Measurements from ENCODE around the gene EDRF1. TPM values are rescaled to one million over a fixed set of nuclear protein-coding genes. Genes with fewer than 3 reads are reported as not detected.
A peak's percentile ranks its signal among the peaks of the same experiment; 100 is the strongest.

The EDRF1 gene
- total and polyA plus RNA-seq, 2 experiments from 2014 or later: 11.4 to 16.4 TPM

DNA sequence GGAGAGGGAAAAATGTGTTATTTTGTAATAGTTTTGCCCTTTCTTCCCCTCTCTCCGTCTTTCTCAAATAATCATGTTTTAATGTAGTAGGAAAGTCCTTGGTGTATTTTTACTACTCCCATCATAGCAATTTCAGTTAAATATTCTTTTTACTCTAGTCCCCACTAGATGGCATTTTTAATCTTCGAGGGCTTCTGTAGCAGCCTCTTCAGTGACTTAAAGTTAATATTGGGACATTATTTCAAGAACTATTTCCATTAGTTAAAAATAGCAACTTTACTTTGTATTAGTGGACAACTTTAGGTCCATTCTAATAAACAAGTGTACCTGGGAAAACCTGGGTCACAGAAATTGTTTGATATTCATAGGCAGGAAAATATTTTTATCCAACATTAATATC lies 23.0 kb downstream of the EDRF1 start:
- Histone ChIP-seq H4K20me1 (ENCODE audit: insufficient read depth) (no peaks in the 10 kb centered on the region), H3K4me3 (no peak overlapping the region), H3K9me2 (ENCODE audit: insufficient read depth) (no peaks in the 10 kb centered on the region), H3K9ac (no peak overlapping the region), H3K27ac (no peak overlapping the region), H3K4me1 (ENCODE audit: insufficient read depth) (no peaks in the 10 kb centered on the region), H2AFZ (no peak overlapping the region), H3K27me3 (replicated peaks; ENCODE audit: insufficient read depth) (no peaks in the 10 kb centered on the region), H3K79me2 (ENCODE audit: insufficient read depth) (no peaks in the 10 kb centered on the region), H3F3A (ENCODE audit: insufficient read depth) (no peaks in the 10 kb centered on the region), H3K9me3 (ENCODE audit: low read depth) (no peaks in the 10 kb centered on the region), H3K4me2 (ENCODE audit: unreplicated experiment) (no peak overlapping the region), H3K36me3 (ENCODE audit: low read depth) (peaks cover 82% of the 10 kb centered on the region)
- in situ Hi-C loops (cut with MboI): no loop called here
- peak; percentile 39 for DNase-seq
- TF ChIP-seq EZH2 (IDR thresholded peaks at IDR 0.05; ENCODE audit: insufficient read depth, poor library complexity, severe bottlenecking): no peak
- TF ChIP-seq EZH2phosphoT487 (IDR thresholded peaks at IDR 0.05; ENCODE audit: insufficient read depth, low read depth): no peak
- WGBS, 2 experiments (ENCODE audit: low coverage in 1 of 2, low lambda C conversion rate in 2 of 2, missing lambda C conversion rate in 2 of 2): 32 to 34% methylated on average over 2 of the region's 2 CpGs

GRCh38 chr10:125744909-125745308 lies 25.4 kb downstream of the EDRF1 start:
- Histone ChIP-seq H3K4me1 (ENCODE audit: insufficient read depth) (no peaks in the 10 kb centered on the region), H3K9me2 (ENCODE audit: insufficient read depth) (no peaks in the 10 kb centered on the region), H3K9ac (no peak overlapping the region), H2AFZ (no peak overlapping the region), H3K79me2 (ENCODE audit: insufficient read depth) (no peaks in the 10 kb centered on the region), H3K27ac (no peak overlapping the region), H3K36me3 (ENCODE audit: low read depth) (peaks cover 70% of the 10 kb centered on the region), H3K27me3 (replicated peaks; ENCODE audit: insufficient read depth) (no peaks in the 10 kb centered on the region), H3K9me3 (ENCODE audit: low read depth) (no peaks in the 10 kb centered on the region), H3F3A (ENCODE audit: insufficient read depth) (no peaks in the 10 kb centered on the region), H3K4me2 (ENCODE audit: unreplicated experiment) (no peak overlapping the region), H3K4me3 (no peak overlapping the region), H4K20me1 (ENCODE audit: insufficient read depth) (no peaks in the 10 kb centered on the region)
- TF ChIP-seq EZH2phosphoT487 (IDR thresholded peaks at IDR 0.05; ENCODE audit: insufficient read depth, low read depth) (no peak), EZH2 (IDR thresholded peaks at IDR 0.05; ENCODE audit: insufficient read depth, poor library complexity, severe bottlenecking) (no peak)
- 95 to 96% methylated on average over 2 of the region's 2 CpGs for WGBS, 2 experiments (ENCODE audit: low coverage in 1 of 2, low lambda C conversion rate in 2 of 2, missing lambda C conversion rate in 2 of 2)
- DNase-seq: peak; percentile 7
- in situ Hi-C loops (cut with MboI): no loop called here

- H2AFZ ChIP-seq: no peak overlapping the region
- no peaks in the 10 kb centered on the region for H4K20me1 ChIP-seq (ENCODE audit: insufficient read depth)
- H3K27me3 ChIP-seq (replicated peaks; ENCODE audit: insufficient read depth): no peaks in the 10 kb centered on the region
- 95 to 98% methylated on average over 5 of the region's 5 CpGs for WGBS, 2 experiments (ENCODE audit: low coverage in 1 of 2, low lambda C conversion rate in 2 of 2, missing lambda C conversion rate in 2 of 2)
- H3K4me1 ChIP-seq (ENCODE audit: insufficient read depth): no peaks in the 10 kb centered on the region
- DNase-seq: no peak
- H3K9ac ChIP-seq: no peak overlapping the region
- H3K79me2 ChIP-seq (ENCODE audit: insufficient read depth): no peaks in the 10 kb centered on the region
- no peak overlapping the region for H3K4me3 ChIP-seq
- H3K9me2 ChIP-seq (ENCODE audit: insufficient read depth): no peaks in the 10 kb centered on the region
- H3K36me3 ChIP-seq (ENCODE audit: low read depth): peaks cover 68% of the 10 kb centered on the region
- no peak overlapping the region for H3K27ac ChIP-seq
- no peaks in the 10 kb centered on the region for H3F3A ChIP-seq (ENCODE audit: insufficient read depth)
- H3K4me2 ChIP-seq (ENCODE audit: unreplicated experiment): no peak overlapping the region
- in situ Hi-C loops (cut with MboI): no loop called here
- no peaks in the 10 kb centered on the region for H3K9me3 ChIP-seq (ENCODE audit: low read depth)
- TF ChIP-seq EZH2 (IDR thresholded peaks at IDR 0.05; ENCODE audit: insufficient read depth, poor library complexity, severe bottlenecking) (no peak), EZH2phosphoT487 (IDR thresholded peaks at IDR 0.05; ENCODE audit: insufficient read depth, low read depth) (no peak)
Measured at GRCh38 chr10:125747417-125747816, 27.9 kb downstream of the EDRF1 start.

GRCh38 chr10:125756196-125756595 lies 36.7 kb downstream of the EDRF1 start:
- H3K9ac ChIP-seq: no peak overlapping the region
- H4K20me1 ChIP-seq (ENCODE audit: insufficient read depth): no peaks in the 10 kb centered on the region
- 76 to 83% methylated on average over 5 of the region's 5 CpGs for WGBS, 2 experiments (ENCODE audit: low coverage in 1 of 2, low lambda C conversion rate in 2 of 2, missing lambda C conversion rate in 2 of 2)
- H3K4me3 ChIP-seq: no peak overlapping the region
- in situ Hi-C loops (cut with MboI): no loop called here
- H3K27me3 ChIP-seq (replicated peaks; ENCODE audit: insufficient read depth): no peaks in the 10 kb centered on the region
- H3K79me2 ChIP-seq (ENCODE audit: insufficient read depth): peaks cover 16% of the 10 kb centered on the region
- no peak overlapping the region for H3K4me2 ChIP-seq (ENCODE audit: unreplicated experiment)
- H3K9me2 ChIP-seq (ENCODE audit: insufficient read depth): no peaks in the 10 kb centered on the region
- no peak overlapping the region for H2AFZ ChIP-seq
- peaks cover 57% of the 10 kb centered on the region for H3K36me3 ChIP-seq (ENCODE audit: low read depth)
- no peak for DNase-seq
- H3K4me1 ChIP-seq (ENCODE audit: insufficient read depth): no peaks in the 10 kb centered on the region
- no peak overlapping the region for H3K27ac ChIP-seq
- no peaks in the 10 kb centered on the region for H3F3A ChIP-seq (ENCODE audit: insufficient read depth)
- no peaks in the 10 kb centered on the region for H3K9me3 ChIP-seq (ENCODE audit: low read depth)
- TF ChIP-seq EZH2phosphoT487 (IDR thresholded peaks at IDR 0.05; ENCODE audit: insufficient read depth, low read depth): no peak
- no peak for TF ChIP-seq EZH2 (IDR thresholded peaks at IDR 0.05; ENCODE audit: insufficient read depth, poor library complexity, severe bottlenecking)

All from GM23248 (cell line).